22Rv1 (cell line): Measurements from ENCODE around the gene CDCA8.
A peak's percentile ranks its signal among the peaks of the same experiment; 100 is the strongest.

Experiments used
- H3K27ac ChIP-seq: fragments of 450-650 bp; 2 replicates; pipeline ENCODE4 v1.5.1; 2017
- CTCF ChIP-seq: fragments of 450-650 bp; IDR thresholded peaks from 2 replicates; pipeline ENCODE4 v1.5.1; 2017; ENCODE audit warnings: mild to moderate bottlenecking
- ZFX ChIP-seq: fragments of 450-650 bp; IDR thresholded peaks from 2 replicates; pipeline ENCODE4 v1.6.1; 2017; ENCODE audit warnings: antibody characterized with exemption, borderline replicate concordance

Gene CDCA8

GRCh38 chr1:37692078-37692833 is at the start of gene CDCA8:
TSS of gene CDCA8 (plus strand) at chr1:37692516. CDS start at chr1:37692691, 175 bp downstream.
- TF ChIP-seq ZFX (no peak), CTCF (peak; percentile 81)
- peak within 1 kb of the TSS; percentile 83 for H3K27ac ChIP-seq

GRCh38 chr1:37647281-37647680 is 45.0 kb upstream of the CDCA8 start:
- no peak overlapping the region for H3K27ac ChIP-seq
- TF ChIP-seq ZFX = no peak
- TF ChIP-seq CTCF = no peak

- H3K27ac ChIP-seq = no peak overlapping the region
- TF ChIP-seq CTCF (no peak), ZFX (no peak)
Observed at GRCh38 chr1:37650173-37650572, 42.1 kb upstream of the CDCA8 start.

GRCh38 chr1:37650721-37651120 is 41.6 kb upstream of the CDCA8 start:
- TF ChIP-seq CTCF (no peak), ZFX (no peak)
- H3K27ac ChIP-seq = no peak overlapping the region

- TF ChIP-seq CTCF = no peak
- TF ChIP-seq ZFX = no peak
- H3K27ac ChIP-seq = no peak overlapping the region
Observed at GRCh38 chr1:37651803-37652202, 40.5 kb upstream of the CDCA8 start.

GRCh38 chr1:37652976-37653375 is 39.3 kb upstream of the CDCA8 start:
- no peak overlapping the region for H3K27ac ChIP-seq
- TF ChIP-seq CTCF = no peak
- no peak for TF ChIP-seq ZFX

- TF ChIP-seq CTCF (no peak), ZFX (no peak)
- no peak overlapping the region for H3K27ac ChIP-seq
Observed at GRCh38 chr1:37653906-37654305, 38.4 kb upstream of the CDCA8 start.
